GM18868 (cell line): ENCODE data around the gene KRTAP4-6.
"Not testable (repeated sequence)": the region's sequence is repeated elsewhere in the genome, so short reads cannot be mapped to it uniquely, and the experiment has no call there.

Experiments
- ATAC-seq: cut with Tn5 transposase; IDR thresholded peaks from one replicate; pipeline ENCODE4 v1.9.1; 2021; ENCODE audit warnings: mild to moderate bottlenecking, moderate library complexity; ENCODE audit not compliant: unreplicated experiment

KRTAP4-6 gene

GRCh38 chr17:41140360-41141131 is at the start of gene KRTAP4-6:
TSS of gene KRTAP4-6 (minus strand) at chr17:41140544. CDS start at chr17:41140487, 57 bp downstream.
- ATAC-seq, result no peak

GRCh38 chr17:41189837-41190318 is 49.5 kb upstream of the KRTAP4-6 start, which contains the start of gene KRTAP9-1:
TSS of gene KRTAP9-1 (plus strand) at chr17:41189887. CDS start at chr17:41189887, 0 bp downstream.
- not testable (repeated sequence) for ATAC-seq

- ATAC-seq, result no peak
Observed at GRCh38 chr17:41186872-41187271, 46.5 kb upstream of the KRTAP4-6 start.

- no peak for ATAC-seq
Observed at GRCh38 chr17:41185001-41185400, 44.7 kb upstream of the KRTAP4-6 start.

GRCh38 chr17:41184480-41184961 is 44.2 kb upstream of the KRTAP4-6 start, which contains the start of gene KRTAP4-1:
TSS of gene KRTAP4-1 (minus strand) at chr17:41184911. CDS start at chr17:41184854, 57 bp downstream.
- ATAC-seq, result no peak

GRCh38 chr17:41178843-41179616 is 38.7 kb upstream of the KRTAP4-6 start:
- no peak for ATAC-seq

- no peak for ATAC-seq
Observed at GRCh38 chr17:41178341-41178740, 38.0 kb upstream of the KRTAP4-6 start.

- no peak for ATAC-seq
Observed at GRCh38 chr17:41177727-41178271, 37.5 kb upstream of the KRTAP4-6 start, which contains the start of gene KRTAP4-2. TSS of gene KRTAP4-2 (minus strand) at chr17:41178221. CDS start at chr17:41178164, 57 bp downstream.

- no peak for ATAC-seq
Observed at GRCh38 chr17:41176744-41177387, 36.5 kb upstream of the KRTAP4-6 start.

- no peak for ATAC-seq
Observed at GRCh38 chr17:41171886-41172285, 31.5 kb upstream of the KRTAP4-6 start.

- ATAC-seq, result no peak
Observed at GRCh38 chr17:41168121-41168520, 27.8 kb upstream of the KRTAP4-6 start, which contains the start of gene KRTAP4-3. TSS of gene KRTAP4-3 (minus strand) at chr17:41168221. CDS start at chr17:41168172, 49 bp downstream.

GRCh38 chr17:41167561-41167960 is 27.2 kb upstream of the KRTAP4-6 start:
- no peak for ATAC-seq

- no peak for ATAC-seq
Observed at GRCh38 chr17:41163828-41164227, 23.5 kb upstream of the KRTAP4-6 start.

GRCh38 chr17:41160648-41161047 is 20.3 kb upstream of the KRTAP4-6 start, which contains the start of gene KRTAP4-4:
TSS of gene KRTAP4-4 (minus strand) at chr17:41160748. CDS start at chr17:41160691, 57 bp downstream.
- no peak for ATAC-seq

GRCh38 chr17:41160190-41160589 is 19.8 kb upstream of the KRTAP4-6 start:
- not testable (repeated sequence) for ATAC-seq

- no peak for ATAC-seq
Observed at GRCh38 chr17:41153856-41154255, 13.5 kb upstream of the KRTAP4-6 start.

GRCh38 chr17:41151525-41151924 is 11.2 kb upstream of the KRTAP4-6 start:
- no peak for ATAC-seq

GRCh38 chr17:41150026-41150425 is 9.7 kb upstream of the KRTAP4-6 start:
- no peak for ATAC-seq

GRCh38 chr17:41149652-41149985 is 9.3 kb upstream of the KRTAP4-6 start, which contains the start of gene KRTAP4-5:
TSS of gene KRTAP4-5 (minus strand) at chr17:41149825. CDS start at chr17:41149767, 58 bp downstream.
- no peak for ATAC-seq

GRCh38 chr17:41148971-41149651 is 8.8 kb upstream of the KRTAP4-6 start:
- not testable (repeated sequence) for ATAC-seq
